Measurements from ENCODE around the gene ARID1B. TPM values are rescaled to one million over a fixed set of nuclear protein-coding genes. Genes with fewer than 3 reads are reported as not detected.

The ARID1B gene
- total RNA-seq, 2 experiments from 2014 or later, result 90.1 to 164 TPM

DNA sequence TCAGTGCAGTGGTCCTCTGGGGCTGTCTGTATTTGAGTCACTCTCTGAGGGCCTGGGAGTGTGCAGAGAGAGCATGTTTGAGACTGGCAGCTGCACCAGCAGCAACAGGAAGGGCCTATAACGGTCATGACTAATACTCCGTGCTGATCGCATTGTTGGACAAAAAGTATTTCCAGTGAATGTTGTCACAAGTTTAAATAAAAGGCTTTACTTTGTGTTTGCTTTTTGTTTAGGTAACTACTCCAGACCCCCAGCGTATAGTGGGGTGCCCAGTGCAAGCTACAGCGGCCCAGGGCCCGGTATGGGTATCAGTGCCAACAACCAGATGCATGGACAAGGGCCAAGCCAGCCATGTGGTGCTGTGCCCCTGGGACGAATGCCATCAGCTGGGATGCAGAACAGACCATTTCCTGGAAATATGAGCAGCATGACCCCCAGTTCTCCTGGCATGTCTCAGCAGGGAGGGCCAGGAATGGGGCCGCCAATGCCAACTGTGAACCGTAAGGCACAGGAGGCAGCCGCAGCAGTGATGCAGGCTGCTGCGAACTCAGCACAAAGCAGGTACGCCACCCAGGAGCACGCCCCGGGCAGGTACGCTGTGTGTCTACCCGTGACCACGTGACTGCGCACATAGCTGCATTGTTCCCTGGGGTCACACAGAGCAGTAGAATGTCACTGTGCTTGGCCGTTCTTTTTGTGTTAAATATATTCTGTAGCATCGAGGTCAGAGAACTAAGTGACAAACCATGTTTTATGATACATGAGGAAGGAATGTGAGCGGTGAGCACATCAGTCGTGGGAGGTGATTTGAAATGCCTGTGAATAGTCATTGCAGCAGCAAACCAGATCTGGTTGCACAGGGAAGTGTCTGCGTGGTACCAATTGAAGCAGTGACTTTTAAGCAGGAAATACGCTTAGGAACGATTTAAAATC lies 371.5 kb downstream of the ARID1B start:
- no peak overlapping the region for H2AFZ ChIP-seq (ENCODE audit: low read length)
- no peaks in the 10 kb centered on the region for H4K20me1 ChIP-seq (ENCODE audit: insufficient read depth, low read length)
- POLR2A ChIA-PET, result interaction anchor here (0.8 kb wide), 1 partner anchor 38 kb away, joined by 3 read pairs; no protein-coding TSS in a partner anchor
- TF ChIP-seq EZH2phosphoT487 (IDR thresholded peaks at IDR 0.05; ENCODE audit: borderline replicate concordance, low read depth, low read length), result no peak
- TF ChIP-seq, protein P1, sequence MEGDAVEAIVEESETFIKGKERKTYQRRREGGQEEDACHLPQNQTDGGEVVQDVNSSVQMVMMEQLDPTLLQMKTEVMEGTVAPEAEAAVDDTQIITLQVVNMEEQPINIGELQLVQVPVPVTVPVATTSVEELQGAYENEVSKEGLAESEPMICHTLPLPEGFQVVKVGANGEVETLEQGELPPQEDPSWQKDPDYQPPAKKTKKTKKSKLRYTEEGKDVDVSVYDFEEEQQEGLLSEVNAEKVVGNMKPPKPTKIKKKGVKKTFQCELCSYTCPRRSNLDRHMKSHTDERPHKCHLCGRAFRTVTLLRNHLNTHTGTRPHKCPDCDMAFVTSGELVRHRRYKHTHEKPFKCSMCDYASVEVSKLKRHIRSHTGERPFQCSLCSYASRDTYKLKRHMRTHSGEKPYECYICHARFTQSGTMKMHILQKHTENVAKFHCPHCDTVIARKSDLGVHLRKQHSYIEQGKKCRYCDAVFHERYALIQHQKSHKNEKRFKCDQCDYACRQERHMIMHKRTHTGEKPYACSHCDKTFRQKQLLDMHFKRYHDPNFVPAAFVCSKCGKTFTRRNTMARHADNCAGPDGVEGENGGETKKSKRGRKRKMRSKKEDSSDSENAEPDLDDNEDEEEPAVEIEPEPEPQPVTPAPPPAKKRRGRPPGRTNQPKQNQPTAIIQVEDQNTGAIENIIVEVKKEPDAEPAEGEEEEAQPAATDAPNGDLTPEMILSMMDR (conservative IDR thresholded peaks at IDR 0.05; ENCODE audit: low read length), result no peak
- no peaks in the 10 kb centered on the region for H3K4me1 ChIP-seq (ENCODE audit: insufficient read depth, low read length, poor library complexity, severe bottlenecking)
- BruUV-seq (replicated peaks), result no TSS peak
- no peaks in the 10 kb centered on the region for H3K9me2 ChIP-seq (ENCODE audit: insufficient read depth, low read length)
- DNase-seq (ENCODE audit: low spot score), result no peak
- H3K4me2 ChIP-seq (ENCODE audit: low read length), result no peak overlapping the region
- peaks cover 45% of the 10 kb centered on the region; the same call in 1 of the 2 replicates for H3K36me3 ChIP-seq (ENCODE audit: insufficient read depth, low read length)
- intact Hi-C loops (cut with micrococcal nuclease; ENCODE audit: unreplicated experiment), result no loop called here
- no peak overlapping the region for H3K4me3 ChIP-seq (ENCODE audit: low read depth, low read length, poor library complexity, severe bottlenecking)
- no peak overlapping the region for H3K27ac ChIP-seq (ENCODE audit: low read depth, low read length, poor library complexity, severe bottlenecking)
- no peaks in the 10 kb centered on the region for H3K79me2 ChIP-seq (ENCODE audit: insufficient read depth, low read depth, low read length)
- H3K9me3 ChIP-seq (ENCODE audit: low read length), result no peaks in the 10 kb centered on the region
- CTCF ChIA-PET (ENCODE audit: unreplicated experiment), result no interaction called here

DNA sequence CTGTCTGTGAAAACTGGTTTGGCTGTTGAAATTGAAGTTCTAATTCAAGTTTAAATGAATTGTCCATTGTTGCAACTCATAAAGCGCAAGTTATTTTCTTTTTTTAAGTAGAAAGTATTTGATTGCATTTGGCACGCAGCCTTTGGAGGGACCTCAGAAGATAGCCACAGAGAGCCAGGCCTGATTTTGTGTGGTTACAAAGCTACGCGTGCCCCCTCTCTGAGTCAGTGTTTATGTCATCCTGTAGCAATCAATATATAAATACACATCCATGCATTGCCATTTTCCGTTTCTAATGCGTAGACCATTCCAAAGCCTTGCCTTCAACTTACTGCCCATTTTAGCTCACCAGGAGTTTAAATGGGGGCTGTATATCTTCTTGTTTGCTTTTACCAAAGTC lies 372.9 kb downstream of the ARID1B start:
- TF ChIP-seq, protein P1 (conservative IDR thresholded peaks at IDR 0.05; ENCODE audit: low read length), result no peak
- no peak for TF ChIP-seq EZH2phosphoT487 (IDR thresholded peaks at IDR 0.05; ENCODE audit: borderline replicate concordance, low read depth, low read length)
- Histone ChIP-seq H3K9me3 (ENCODE audit: low read length) (no peaks in the 10 kb centered on the region), H3K36me3 (ENCODE audit: insufficient read depth, low read length) (peaks cover 51% of the 10 kb centered on the region; the same call in 1 of the 2 replicates), H3K4me2 (ENCODE audit: low read length) (no peak overlapping the region), H2AFZ (ENCODE audit: low read length) (no peak overlapping the region), H4K20me1 (ENCODE audit: insufficient read depth, low read length) (no peaks in the 10 kb centered on the region), H3K4me3 (ENCODE audit: low read depth, low read length, poor library complexity, severe bottlenecking) (no peak overlapping the region), H3K9me2 (ENCODE audit: insufficient read depth, low read length) (no peaks in the 10 kb centered on the region), H3K79me2 (ENCODE audit: insufficient read depth, low read depth, low read length) (no peaks in the 10 kb centered on the region), H3K27ac (ENCODE audit: low read depth, low read length, poor library complexity, severe bottlenecking) (no peak overlapping the region), H3K4me1 (ENCODE audit: insufficient read depth, low read length, poor library complexity, severe bottlenecking) (no peaks in the 10 kb centered on the region)
- no TSS peak for BruUV-seq (replicated peaks)
- ChIA-PET CTCF (ENCODE audit: unreplicated experiment) (interaction anchor here (1.0 kb wide), 1 partner anchor 468 kb away, joined by 3 read pairs; no protein-coding TSS in a partner anchor), POLR2A (no interaction called here)
- no peak for DNase-seq (ENCODE audit: low spot score)
- intact Hi-C loops (cut with micrococcal nuclease; ENCODE audit: unreplicated experiment), result no loop called here

- Histone ChIP-seq H3K4me3 (ENCODE audit: low read depth, low read length, poor library complexity, severe bottlenecking) (no peak overlapping the region), H3K4me2 (ENCODE audit: low read length) (no peak overlapping the region), H3K79me2 (ENCODE audit: insufficient read depth, low read depth, low read length) (no peaks in the 10 kb centered on the region), H3K4me1 (ENCODE audit: insufficient read depth, low read length, poor library complexity, severe bottlenecking) (no peaks in the 10 kb centered on the region), H4K20me1 (ENCODE audit: insufficient read depth, low read length) (no peaks in the 10 kb centered on the region), H3K36me3 (ENCODE audit: insufficient read depth, low read length) (peaks cover 51% of the 10 kb centered on the region; the same call in 1 of the 2 replicates), H3K27ac (ENCODE audit: low read depth, low read length, poor library complexity, severe bottlenecking) (no peak overlapping the region), H2AFZ (ENCODE audit: low read length) (no peak overlapping the region), H3K9me2 (ENCODE audit: insufficient read depth, low read length) (no peaks in the 10 kb centered on the region), H3K9me3 (ENCODE audit: low read length) (no peaks in the 10 kb centered on the region)
- DNase-seq (ENCODE audit: low spot score), result no peak
- ChIA-PET POLR2A (no interaction called here), CTCF (ENCODE audit: unreplicated experiment) (no interaction called here)
- intact Hi-C loops (cut with micrococcal nuclease; ENCODE audit: unreplicated experiment), result no loop called here
- no TSS peak for BruUV-seq (replicated peaks)
- TF ChIP-seq, protein P1 (conservative IDR thresholded peaks at IDR 0.05; ENCODE audit: low read length), result no peak
- no peak for TF ChIP-seq EZH2phosphoT487 (IDR thresholded peaks at IDR 0.05; ENCODE audit: borderline replicate concordance, low read depth, low read length)
Observed at GRCh38 chr6:157151029-157151428, 373.9 kb downstream of the ARID1B start.

Data from OCI-LY7 (cell line).